GM18511 (cell line): ENCODE measurements around the gene TMPRSS11D.

ENCODE experiments used
- ATAC-seq: cut with Tn5 transposase; IDR thresholded peaks from one replicate; pipeline ENCODE4 v1.9.1; 2021; ENCODE audit warnings: mild to moderate bottlenecking, moderate library complexity; ENCODE audit not compliant: unreplicated experiment

Gene TMPRSS11D

GRCh38 chr4:67883902-67884301, at the start of gene TMPRSS11D:
TMPRSS11D (minus strand) TSS chr4:67884002; CDS start chr4:67883933, 69 bp downstream.
- ATAC-seq, result no peak

GRCh38 chr4:67933038-67933437, 49.2 kb upstream of the TMPRSS11D start:
- ATAC-seq, result no peak

- ATAC-seq, result no peak
Observed at GRCh38 chr4:67931256-67931655, 47.5 kb upstream of the TMPRSS11D start.

GRCh38 chr4:67929426-67929825, 45.6 kb upstream of the TMPRSS11D start:
- ATAC-seq, result no peak

- no peak for ATAC-seq
Observed at GRCh38 chr4:67928546-67928945, 44.7 kb upstream of the TMPRSS11D start.

GRCh38 chr4:67927251-67927650, 43.4 kb upstream of the TMPRSS11D start:
- no peak for ATAC-seq

- ATAC-seq, result no peak
Observed at GRCh38 chr4:67926485-67926884, 42.7 kb upstream of the TMPRSS11D start.

- no peak for ATAC-seq
Observed at GRCh38 chr4:67922697-67923096, 38.9 kb upstream of the TMPRSS11D start.

- ATAC-seq, result no peak
Observed at GRCh38 chr4:67918428-67918827, 34.6 kb upstream of the TMPRSS11D start.

- no peak for ATAC-seq
Observed at GRCh38 chr4:67915400-67915966, 31.7 kb upstream of the TMPRSS11D start.

- no peak for ATAC-seq
Observed at GRCh38 chr4:67912080-67912479, 28.3 kb upstream of the TMPRSS11D start.

- ATAC-seq, result no peak
Observed at GRCh38 chr4:67911638-67912037, 27.8 kb upstream of the TMPRSS11D start.

GRCh38 chr4:67911141-67911540, 27.3 kb upstream of the TMPRSS11D start:
- ATAC-seq, result no peak

GRCh38 chr4:67910585-67910905, 26.7 kb upstream of the TMPRSS11D start:
- ATAC-seq, result no peak

GRCh38 chr4:67909905-67910584, 26.2 kb upstream of the TMPRSS11D start:
- ATAC-seq, result no peak

- no peak for ATAC-seq
Observed at GRCh38 chr4:67907650-67908049, 23.8 kb upstream of the TMPRSS11D start.

GRCh38 chr4:67899096-67899495, 15.3 kb upstream of the TMPRSS11D start:
- ATAC-seq, result no peak

- ATAC-seq, result no peak
Observed at GRCh38 chr4:67897686-67898085, 13.9 kb upstream of the TMPRSS11D start.

- ATAC-seq, result no peak
Observed at GRCh38 chr4:67896421-67897065, 12.7 kb upstream of the TMPRSS11D start.

GRCh38 chr4:67894659-67895058, 10.9 kb upstream of the TMPRSS11D start:
- ATAC-seq, result no peak

GRCh38 chr4:67892905-67893304, 9.1 kb upstream of the TMPRSS11D start:
- no peak for ATAC-seq

- no peak for ATAC-seq
Observed at GRCh38 chr4:67892253-67892652, 8.5 kb upstream of the TMPRSS11D start.
